Mucosa of rectum (tissue), 2 donors: ENCODE measurements around the gene TP53BP2.

ENCODE experiments used
- H3K27ac ChIP-seq, 2 donors: one replicate each; pipeline ENCODE4 v1.7.0; 2013; ENCODE audit warnings: inconsistent platforms in 2 of 2, low read depth in 2 of 2, low read length in 2 of 2
- H3K27me3 ChIP-seq, 2 donors: one replicate each; pipeline ENCODE4 v1.7.0; 2013; ENCODE audit warnings: low read length in 2 of 2; ENCODE audit not compliant: control insufficient read depth in 2 of 2, insufficient read depth in 2 of 2
- H3K36me3 ChIP-seq, 2 donors: one replicate each; pipeline ENCODE4 v1.7.0; 2013; ENCODE audit warnings: low read length in 2 of 2; ENCODE audit not compliant: control insufficient read depth in 2 of 2, insufficient read depth in 2 of 2
- H3K4me1 ChIP-seq, 2 donors: one replicate each; pipeline ENCODE4 v1.7.0; 2013; ENCODE audit warnings: low read length in 2 of 2, mild to moderate bottlenecking in 1 of 2; ENCODE audit not compliant: control insufficient read depth in 2 of 2, insufficient read depth in 2 of 2
- H3K4me3 ChIP-seq, 2 donors: one replicate each; pipeline ENCODE4 v1.7.0; 2013; ENCODE audit warnings: low read length in 2 of 2
- H3K9ac ChIP-seq, 2 donors: one replicate each; pipeline ENCODE4 v1.7.0; 2013; ENCODE audit warnings: low read length in 2 of 2, low read depth in 1 of 2, mild to moderate bottlenecking in 1 of 2
- H3K9me3 ChIP-seq, 2 donors: one replicate each; pipeline ENCODE4 v1.7.0; 2013; ENCODE audit warnings: low read length in 2 of 2; ENCODE audit not compliant: control insufficient read depth in 2 of 2
- donor health status: healthy.
- donor health status: Normal muscosa, but diverticular disease.

TP53BP2 gene

DNA sequence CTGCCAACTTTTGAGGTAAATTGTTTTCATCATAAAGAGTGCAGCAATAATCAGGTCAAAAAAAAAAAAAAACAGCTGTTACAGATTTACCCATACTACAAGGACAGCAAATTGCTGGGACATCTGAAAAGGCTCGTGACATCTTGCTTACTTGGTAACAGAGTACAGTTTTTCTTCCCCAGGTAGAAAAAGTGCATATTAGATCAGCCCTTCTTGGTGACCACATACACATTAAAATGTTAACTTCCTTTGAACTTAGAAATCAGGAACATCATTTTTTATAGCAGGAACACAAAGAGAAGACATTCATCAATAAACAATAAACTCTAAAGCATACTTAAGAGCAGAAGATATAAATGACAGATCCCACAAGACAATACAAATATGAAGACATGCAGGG lies 16.1 kb downstream of the TP53BP2 start:
- peaks cover 6 to 8% of the 10 kb centered on the region in 2 donors for H3K4me1 ChIP-seq
- H3K36me3 ChIP-seq, result no peaks in the 10 kb centered on the region
- no peak overlapping the region for H3K4me3 ChIP-seq
- no peak overlapping the region for H3K27ac ChIP-seq
- H3K27me3 ChIP-seq, result no peaks in the 10 kb centered on the region
- no peaks in the 10 kb centered on the region for H3K9me3 ChIP-seq
- H3K9ac ChIP-seq, result no peak overlapping the region

DNA sequence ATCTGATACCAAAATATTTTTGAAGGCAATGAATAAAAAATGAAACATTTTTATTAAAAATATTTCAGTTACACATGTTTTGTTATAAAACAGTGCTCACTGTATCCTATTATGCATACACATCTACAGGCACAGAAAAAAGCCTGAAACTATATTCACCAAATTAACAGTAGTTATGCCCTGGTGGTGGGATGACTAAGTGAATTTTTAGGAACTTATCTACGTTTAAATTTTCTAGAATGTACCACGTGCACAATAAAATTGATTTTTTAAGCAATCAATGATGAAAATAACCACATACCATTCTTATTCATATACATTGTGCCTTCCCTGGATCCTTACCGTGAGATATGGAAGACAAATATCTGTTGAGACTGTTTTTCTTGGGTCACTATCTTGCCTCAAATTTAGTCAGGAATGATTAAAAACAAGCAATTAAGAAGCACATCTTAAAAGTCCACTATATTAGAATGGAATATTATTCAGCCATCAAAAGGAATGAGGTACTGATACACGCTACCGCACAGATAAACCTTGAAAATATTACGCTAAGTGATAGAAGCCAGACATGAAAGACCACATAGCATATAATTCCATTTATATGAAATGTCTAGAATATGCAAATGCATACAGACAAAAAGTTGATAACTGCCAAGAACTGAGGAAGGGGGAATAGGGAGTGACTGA lies 17.4 kb downstream of the TP53BP2 start:
- Histone ChIP-seq H3K9ac (no peak overlapping the region), H3K4me3 (no peak overlapping the region), H3K4me1 (peaks cover 6 to 8% of the 10 kb centered on the region in 2 donors), H3K27ac (no peak overlapping the region), H3K36me3 (no peaks in the 10 kb centered on the region), H3K27me3 (no peaks in the 10 kb centered on the region), H3K9me3 (no peaks in the 10 kb centered on the region)

DNA sequence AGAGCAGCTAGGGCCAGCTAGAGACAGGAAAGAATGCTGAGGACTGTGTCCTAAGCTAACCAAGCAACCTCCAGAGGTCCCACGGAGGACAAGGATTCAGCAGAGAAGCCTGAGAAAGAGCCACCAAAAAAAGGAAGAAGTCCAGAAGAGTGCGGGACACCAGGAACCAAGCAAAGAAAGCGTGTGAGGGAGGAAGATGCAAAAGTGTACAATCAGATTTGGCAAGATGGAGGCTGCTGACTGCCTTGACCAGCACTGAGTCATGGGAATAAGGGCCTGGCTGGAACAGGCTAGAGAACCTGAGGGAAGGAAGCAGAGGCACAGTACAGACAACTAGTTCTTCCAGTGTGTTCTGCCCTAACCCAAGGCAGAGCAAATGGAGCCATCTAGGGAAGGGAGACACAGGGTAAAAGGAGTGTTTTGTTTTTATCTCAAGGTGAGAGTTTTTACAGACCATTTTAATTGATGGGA lies 18.5 kb downstream of the TP53BP2 start:
- Histone ChIP-seq H3K36me3 (no peaks in the 10 kb centered on the region), H3K4me3 (no peak overlapping the region), H3K27me3 (no peaks in the 10 kb centered on the region), H3K27ac (no peak overlapping the region), H3K9me3 (no peaks in the 10 kb centered on the region), H3K9ac (no peak overlapping the region), H3K4me1 (peaks cover 0 to 4% of the 10 kb centered on the region in 2 donors)

DNA sequence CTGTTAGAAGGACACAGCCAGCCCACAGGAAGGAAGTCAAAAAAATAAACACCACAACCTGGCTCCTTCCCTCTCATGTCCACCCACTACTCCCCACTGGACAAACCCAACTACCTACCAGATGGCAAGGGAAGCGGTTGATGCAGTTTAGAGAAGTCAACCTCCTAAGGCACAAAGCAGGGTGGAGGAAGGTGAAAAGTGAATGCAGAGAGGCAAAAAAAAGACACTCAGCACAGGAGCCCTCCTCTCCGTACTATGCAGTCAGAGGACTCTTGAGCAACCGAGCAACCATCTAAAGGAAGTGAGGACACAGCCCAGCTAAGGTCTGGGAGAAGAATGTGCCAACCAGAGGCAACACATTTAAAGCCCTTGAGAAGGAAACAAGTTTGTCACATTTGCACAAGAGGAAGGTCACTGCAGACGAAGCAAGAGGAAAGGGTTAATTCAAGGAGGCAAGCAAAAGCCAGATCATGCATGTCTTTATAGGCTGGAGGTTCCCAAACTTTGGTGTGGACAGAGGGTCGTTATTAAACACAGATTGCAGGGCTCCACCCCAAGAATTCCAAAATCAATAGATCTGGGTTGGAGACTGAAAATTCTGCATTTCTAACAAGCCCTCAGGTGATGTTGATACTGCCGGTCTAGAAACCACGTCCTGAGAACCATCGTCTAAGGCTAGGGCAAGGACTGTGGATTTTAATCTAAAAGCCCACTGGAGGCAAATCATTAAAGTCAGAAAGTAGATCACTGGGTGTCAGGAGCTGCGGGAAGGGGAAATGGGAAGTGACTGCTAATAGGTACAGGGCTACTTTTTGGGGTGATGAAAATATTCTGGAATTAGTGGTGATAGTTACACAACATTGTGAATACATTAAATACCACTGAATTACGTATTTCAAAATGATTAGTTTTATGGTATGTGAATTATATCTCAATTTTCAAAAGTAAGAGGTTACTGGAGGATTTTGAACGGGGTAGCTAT lies 19.7 kb downstream of the TP53BP2 start:
- Histone ChIP-seq H3K4me3 (no peak overlapping the region), H3K36me3 (peaks cover 0 to 3% of the 10 kb centered on the region in 2 donors), H3K4me1 (peaks cover 0 to 3% of the 10 kb centered on the region in 2 donors)

DNA sequence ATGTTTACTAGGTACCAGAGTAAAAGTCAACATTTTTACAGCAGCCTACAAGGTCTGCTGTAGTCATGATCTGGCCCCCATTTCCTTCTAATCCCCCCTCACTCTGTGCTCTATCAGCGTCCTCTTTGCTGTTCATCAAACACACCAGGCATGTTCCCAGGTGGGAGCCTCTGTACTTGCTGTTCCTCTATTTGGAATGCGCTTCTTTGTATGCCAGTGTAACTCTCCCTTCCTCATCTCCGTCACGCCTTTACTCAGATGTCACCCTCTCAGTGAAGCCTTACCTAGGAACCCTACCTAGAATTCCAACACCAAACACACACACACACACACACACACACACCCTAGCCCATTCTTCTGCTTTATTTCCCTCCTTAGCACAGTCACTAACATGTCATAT lies 21.0 kb downstream of the TP53BP2 start:
- Histone ChIP-seq H3K36me3 (peaks cover 3% of the 10 kb centered on the region in 2 donors), H3K27ac (no peak overlapping the region), H3K4me3 (no peak overlapping the region), H3K4me1 (peaks cover 0 to 3% of the 10 kb centered on the region in 2 donors), H3K9me3 (no peaks in the 10 kb centered on the region), H3K9ac (no peak overlapping the region), H3K27me3 (no peaks in the 10 kb centered on the region)

More for the DNA sequence above, 19.7 kb downstream of the TP53BP2 start:
- no peaks in the 10 kb centered on the region for H3K9me3 ChIP-seq
- no peak overlapping the region for H3K9ac ChIP-seq
- no peaks in the 10 kb centered on the region for H3K27me3 ChIP-seq
- H3K27ac ChIP-seq, result no peak overlapping the region

DNA sequence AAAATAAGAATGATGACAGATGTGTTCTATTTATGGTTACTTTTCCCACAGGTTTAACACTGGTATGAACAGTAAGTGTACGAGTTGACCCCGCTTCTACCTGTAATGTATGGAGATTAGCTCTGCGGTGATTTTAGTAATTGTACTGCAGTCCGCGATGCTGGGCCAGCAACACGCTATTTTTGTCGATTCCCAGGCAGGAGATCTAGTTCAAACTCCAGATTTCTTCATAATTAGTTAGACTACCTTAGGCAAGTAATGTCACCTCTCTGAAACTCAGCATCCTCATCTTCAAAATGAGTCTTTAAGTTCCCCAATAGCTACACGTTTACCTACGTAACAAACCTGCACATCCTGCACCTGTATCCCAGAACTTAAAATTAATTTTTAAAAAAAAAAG lies 21.5 kb downstream of the TP53BP2 start:
- Histone ChIP-seq H3K27me3 (no peaks in the 10 kb centered on the region), H3K36me3 (peaks cover 3% of the 10 kb centered on the region in 2 donors), H3K4me1 (peaks cover 0 to 3% of the 10 kb centered on the region in 2 donors), H3K4me3 (no peak overlapping the region), H3K27ac (no peak overlapping the region), H3K9ac (no peak overlapping the region), H3K9me3 (no peaks in the 10 kb centered on the region)

DNA sequence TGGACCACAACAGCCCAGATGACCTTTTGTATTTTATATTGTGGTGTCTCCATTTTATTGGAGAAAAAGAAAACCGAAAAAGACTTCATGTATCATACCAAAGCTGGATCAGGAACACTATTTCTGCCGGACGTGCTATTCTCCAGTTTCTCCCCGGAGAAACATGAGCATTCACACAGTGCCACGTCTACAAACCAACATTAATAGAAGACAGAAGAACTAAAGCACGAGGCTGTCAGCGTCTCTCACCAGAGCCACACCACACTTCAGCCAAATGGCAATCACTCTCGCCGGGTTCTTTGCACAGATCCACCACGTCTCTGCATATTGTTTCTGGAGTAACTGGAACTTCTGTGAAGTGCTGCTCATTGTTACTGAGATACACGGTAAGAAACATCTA lies 24.8 kb downstream of the TP53BP2 start:
- Histone ChIP-seq H3K27me3 (no peaks in the 10 kb centered on the region), H3K36me3 (peaks cover 3% of the 10 kb centered on the region in 2 donors), H3K9me3 (no peaks in the 10 kb centered on the region), H3K4me1 (peaks cover 0 to 3% of the 10 kb centered on the region in 2 donors), H3K9ac (no peak overlapping the region), H3K27ac (no peak overlapping the region), H3K4me3 (no peak overlapping the region)

DNA sequence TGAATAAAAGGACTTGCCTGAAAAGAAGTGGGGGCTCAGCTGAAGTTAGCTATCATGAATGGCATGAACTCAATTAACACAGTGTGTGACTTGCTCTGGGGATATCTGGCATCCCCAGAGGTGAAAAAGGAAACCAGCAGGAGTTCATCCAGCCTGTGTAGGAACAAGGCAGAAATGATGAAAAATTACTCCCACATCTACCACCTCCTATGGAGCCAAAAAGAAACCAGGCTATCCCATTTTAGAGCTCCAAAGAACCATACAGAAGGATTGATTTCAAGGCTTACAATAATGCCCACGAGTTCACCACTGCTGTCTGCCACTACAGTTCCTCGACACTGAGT lies 25.3 kb downstream of the TP53BP2 start:
- peaks cover 0 to 3% of the 10 kb centered on the region in 2 donors for H3K4me1 ChIP-seq
- H3K27ac ChIP-seq, result no peak overlapping the region
- no peak overlapping the region for H3K4me3 ChIP-seq
- no peak overlapping the region for H3K9ac ChIP-seq
- no peaks in the 10 kb centered on the region for H3K9me3 ChIP-seq
- H3K27me3 ChIP-seq, result no peaks in the 10 kb centered on the region
- peaks cover 3% of the 10 kb centered on the region in 2 donors for H3K36me3 ChIP-seq

DNA sequence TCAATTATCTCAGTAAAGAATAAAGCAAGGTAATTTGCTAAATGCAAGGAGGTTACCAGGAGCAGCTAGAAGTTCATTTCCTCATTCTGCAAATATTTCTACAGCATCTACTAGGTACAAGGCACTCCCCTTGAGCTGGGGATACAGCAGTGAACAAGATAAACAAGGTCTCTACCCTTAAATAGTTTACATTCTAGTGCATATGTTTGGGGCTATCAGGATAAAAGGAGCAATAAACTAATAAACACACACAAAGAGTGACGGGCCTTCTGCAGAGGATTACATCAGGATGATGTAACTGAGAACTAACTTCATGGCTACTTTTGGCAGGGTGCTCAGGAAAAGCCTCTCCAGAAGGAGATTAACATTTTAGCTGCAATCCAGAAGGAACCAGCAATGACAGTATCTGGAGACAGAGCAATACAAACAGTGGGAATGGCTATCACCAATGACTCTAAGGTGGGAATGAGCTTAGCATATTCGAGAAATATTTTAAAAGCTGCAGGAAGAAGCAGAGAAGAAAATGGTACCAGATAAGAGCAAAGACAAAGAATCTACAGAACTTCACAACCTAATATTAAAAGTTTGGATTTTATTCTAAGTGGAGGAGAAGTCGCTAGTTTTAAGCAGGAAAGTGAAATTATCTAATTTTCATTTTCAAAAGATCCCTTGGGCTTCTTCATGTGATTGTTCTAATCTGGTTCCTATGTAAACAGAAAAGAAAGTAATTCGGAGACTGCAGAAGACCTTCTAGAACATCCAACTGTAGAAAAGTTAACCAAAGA lies 25.8 kb downstream of the TP53BP2 start:
- Histone ChIP-seq H3K4me1 (no peaks in the 10 kb centered on the region), H3K27ac (no peak overlapping the region), H3K36me3 (peaks cover 3% of the 10 kb centered on the region in 2 donors), H3K4me3 (no peak overlapping the region), H3K9ac (no peak overlapping the region), H3K27me3 (no peaks in the 10 kb centered on the region), H3K9me3 (no peaks in the 10 kb centered on the region)
